ENCODE results near the gene EPG5. TPM values are rescaled to one million over a fixed set of nuclear protein-coding genes. Genes with fewer than 3 reads are reported as not detected.

EPG5 gene
- total RNA-seq, 1 donor from 2014 or later, result 38.3 TPM

- Mint-ChIP-seq H3K27ac (no peak overlapping the region), H3K4me3 (no peak overlapping the region), H3K36me3 (ENCODE audit: low read depth) (peaks cover 87% of the 10 kb centered on the region), H3K9me3 (no peaks in the 10 kb centered on the region), H3K27me3 (no peaks in the 10 kb centered on the region), H3K4me1 (no peaks in the 10 kb centered on the region)
- ATAC-seq (ENCODE audit: low read depth) (no peak), DNase-seq (no peak)
- ChIA-PET CTCF (interaction anchor here (1.1 kb wide), 1 partner anchor 16 kb away, joined by 3 read pairs; no protein-coding TSS in a partner anchor), POLR2A (no interaction called here)
- intact Hi-C loops (cut with micrococcal nuclease), result loop anchor here (2.0 kb wide), 1 partner anchor 15 kb away; no protein-coding TSS in a partner anchor
- no peak for TF ChIP-seq CTCF (IDR thresholded peaks at IDR 0.05)
Observed at GRCh38 chr18:45864081-45864480, 103.0 kb downstream of the EPG5 start.

GRCh38 chr18:45863469-45863868, 103.7 kb downstream of the EPG5 start:
- intact Hi-C loops (cut with micrococcal nuclease), result no loop called here
- ATAC-seq (ENCODE audit: low read depth) (no peak), DNase-seq (no peak)
- Mint-ChIP-seq H3K36me3 (ENCODE audit: low read depth) (peaks cover 92% of the 10 kb centered on the region), H3K27ac (no peak overlapping the region), H3K27me3 (no peaks in the 10 kb centered on the region), H3K4me1 (no peaks in the 10 kb centered on the region), H3K4me3 (no peak overlapping the region), H3K9me3 (no peaks in the 10 kb centered on the region)
- CTCF ChIA-PET, result no interaction called here
- POLR2A ChIA-PET, result no interaction called here
- no peak for TF ChIP-seq CTCF (IDR thresholded peaks at IDR 0.05)

GRCh38 chr18:45861926-45862325, 105.2 kb downstream of the EPG5 start:
- H3K27me3 Mint-ChIP-seq, result no peaks in the 10 kb centered on the region
- ATAC-seq (ENCODE audit: low read depth) (no peak), DNase-seq (no peak)
- ChIA-PET POLR2A (no interaction called here), CTCF (no interaction called here)
- H3K9me3 Mint-ChIP-seq, result no peaks in the 10 kb centered on the region
- TF ChIP-seq CTCF (IDR thresholded peaks at IDR 0.05), result no peak
- H3K27ac Mint-ChIP-seq, result no peak overlapping the region
- no peak overlapping the region for H3K4me3 Mint-ChIP-seq
- intact Hi-C loops (cut with micrococcal nuclease), result no loop called here
- peaks cover 93% of the 10 kb centered on the region for H3K36me3 Mint-ChIP-seq (ENCODE audit: low read depth)
- H3K4me1 Mint-ChIP-seq, result no peaks in the 10 kb centered on the region

- ATAC-seq (ENCODE audit: low read depth) (no peak), DNase-seq (no peak)
- H3K4me1 Mint-ChIP-seq, result no peaks in the 10 kb centered on the region
- no peak for TF ChIP-seq CTCF (IDR thresholded peaks at IDR 0.05)
- ChIA-PET POLR2A (no interaction called here), CTCF (interaction anchor here (0.7 kb wide), 1 partner anchor 17 kb away, joined by 3 read pairs; no protein-coding TSS in a partner anchor)
- no peaks in the 10 kb centered on the region for H3K27me3 Mint-ChIP-seq
- H3K27ac Mint-ChIP-seq, result no peak overlapping the region
- H3K4me3 Mint-ChIP-seq, result no peak overlapping the region
- no peaks in the 10 kb centered on the region for H3K9me3 Mint-ChIP-seq
- peaks cover 93% of the 10 kb centered on the region for H3K36me3 Mint-ChIP-seq (ENCODE audit: low read depth)
- intact Hi-C loops (cut with micrococcal nuclease), result no loop called here
Observed at GRCh38 chr18:45860971-45861370, 106.2 kb downstream of the EPG5 start.

- H3K4me1 Mint-ChIP-seq, result no peaks in the 10 kb centered on the region
- CTCF ChIA-PET, result interaction anchor here (0.7 kb wide), 1 partner anchor 18 kb away, joined by 3 read pairs; no protein-coding TSS in a partner anchor
- H3K4me3 Mint-ChIP-seq, result no peak overlapping the region
- H3K27ac Mint-ChIP-seq, result no peak overlapping the region
- H3K36me3 Mint-ChIP-seq (ENCODE audit: low read depth), result peaks cover 93% of the 10 kb centered on the region
- intact Hi-C loops (cut with micrococcal nuclease), result no loop called here
- H3K9me3 Mint-ChIP-seq, result no peaks in the 10 kb centered on the region
- DNase-seq, result no peak
- POLR2A ChIA-PET, result no interaction called here
- no peak for ATAC-seq (ENCODE audit: low read depth)
- H3K27me3 Mint-ChIP-seq, result no peaks in the 10 kb centered on the region
- no peak for TF ChIP-seq CTCF (IDR thresholded peaks at IDR 0.05)
Observed at GRCh38 chr18:45860492-45860891, 106.6 kb downstream of the EPG5 start.

Measured in activated B cell treated with CpG ODN at 0.5 μM for 24 hours (primary cell).